HCT116 (cell line): Measurements from ENCODE around the gene GCNT2.

Experiments
- EZH2phosphoT487 ChIP-seq: fragments of 200-600 bp; IDR thresholded peaks from 2 replicates; pipeline ENCODE4 v1.6.1; 2018; ENCODE audit warnings: antibody characterized with exemption, borderline replicate concordance
- POLR2A ChIP-seq: IDR thresholded peaks from 2 replicates; pipeline ENCODE4 v1.7.0; 2011; ENCODE audit warnings: borderline replicate concordance; ENCODE audit not compliant: insufficient read depth, insufficient read length; ENCODE audit errors: extremely low read depth

GRCh38 chr6:10495029-10495428 is 26.1 kb upstream of the GCNT2 start:
- TF ChIP-seq EZH2phosphoT487, result no peak
- TF ChIP-seq POLR2A, result no peak
